ENCODE data around the gene ZNF439.
"Not testable (repeated sequence)": the region's sequence is repeated elsewhere in the genome, so short reads cannot be mapped to it uniquely, and the experiment has no call there.

Gene ZNF439

DNA sequence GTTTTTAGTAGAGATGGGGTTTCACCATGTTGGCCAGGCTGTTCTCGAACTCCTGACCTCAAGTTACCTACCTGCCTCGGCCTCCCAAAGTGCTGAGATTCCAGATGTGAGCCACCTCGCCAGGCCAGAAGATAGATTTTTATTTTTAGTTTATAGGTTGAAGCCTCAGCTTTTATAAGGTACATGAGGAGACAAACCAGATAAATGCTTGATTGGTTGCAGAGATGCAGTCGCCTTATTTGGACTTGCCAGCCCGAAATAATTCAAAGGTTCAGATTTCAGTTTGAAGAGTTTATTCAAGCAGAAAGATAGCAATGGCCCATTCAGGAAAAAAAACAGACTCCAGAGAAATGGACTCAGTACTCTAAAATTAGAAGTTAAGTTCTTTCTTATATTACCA is 42.1 kb downstream of the ZNF439 start:
- no peak for DNase-seq (ENCODE audit: low spot score)
- in situ Hi-C loops (cut with MboI; ENCODE audit: low sequenced_read_pairs, unreplicated experiment): no loop called here
- TF ChIP-seq, protein P1, sequence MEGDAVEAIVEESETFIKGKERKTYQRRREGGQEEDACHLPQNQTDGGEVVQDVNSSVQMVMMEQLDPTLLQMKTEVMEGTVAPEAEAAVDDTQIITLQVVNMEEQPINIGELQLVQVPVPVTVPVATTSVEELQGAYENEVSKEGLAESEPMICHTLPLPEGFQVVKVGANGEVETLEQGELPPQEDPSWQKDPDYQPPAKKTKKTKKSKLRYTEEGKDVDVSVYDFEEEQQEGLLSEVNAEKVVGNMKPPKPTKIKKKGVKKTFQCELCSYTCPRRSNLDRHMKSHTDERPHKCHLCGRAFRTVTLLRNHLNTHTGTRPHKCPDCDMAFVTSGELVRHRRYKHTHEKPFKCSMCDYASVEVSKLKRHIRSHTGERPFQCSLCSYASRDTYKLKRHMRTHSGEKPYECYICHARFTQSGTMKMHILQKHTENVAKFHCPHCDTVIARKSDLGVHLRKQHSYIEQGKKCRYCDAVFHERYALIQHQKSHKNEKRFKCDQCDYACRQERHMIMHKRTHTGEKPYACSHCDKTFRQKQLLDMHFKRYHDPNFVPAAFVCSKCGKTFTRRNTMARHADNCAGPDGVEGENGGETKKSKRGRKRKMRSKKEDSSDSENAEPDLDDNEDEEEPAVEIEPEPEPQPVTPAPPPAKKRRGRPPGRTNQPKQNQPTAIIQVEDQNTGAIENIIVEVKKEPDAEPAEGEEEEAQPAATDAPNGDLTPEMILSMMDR (IDR thresholded peaks at IDR 0.05; ENCODE audit: borderline replicate concordance, control extremely low read depth, extremely low read depth, insufficient read depth, missing control alignments): no peak

DNA sequence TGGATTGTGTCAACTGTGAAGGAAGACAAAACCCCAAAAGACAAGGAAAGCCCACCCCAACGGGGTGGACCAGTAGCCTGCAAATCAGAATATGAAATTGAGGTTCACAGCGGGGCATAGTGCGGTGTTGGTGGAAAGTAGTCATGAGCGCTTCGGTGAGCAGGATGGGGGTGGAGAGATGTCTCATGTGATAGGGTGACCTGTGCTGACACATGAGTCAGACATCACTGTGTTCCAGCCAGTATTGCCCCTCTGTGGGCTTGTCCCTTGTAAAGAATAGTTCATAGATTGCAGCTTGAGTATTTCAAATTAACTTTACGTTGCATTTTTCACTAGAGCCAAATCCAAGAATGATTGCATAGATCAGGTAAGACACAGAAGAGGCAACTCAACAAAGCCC is 46.3 kb downstream of the ZNF439 start:
- TF ChIP-seq, protein P1 (IDR thresholded peaks at IDR 0.05; ENCODE audit: borderline replicate concordance, control extremely low read depth, extremely low read depth, insufficient read depth, missing control alignments): no peak
- in situ Hi-C loops (cut with MboI; ENCODE audit: low sequenced_read_pairs, unreplicated experiment): no loop called here
- DNase-seq (ENCODE audit: low spot score): no peak

DNA sequence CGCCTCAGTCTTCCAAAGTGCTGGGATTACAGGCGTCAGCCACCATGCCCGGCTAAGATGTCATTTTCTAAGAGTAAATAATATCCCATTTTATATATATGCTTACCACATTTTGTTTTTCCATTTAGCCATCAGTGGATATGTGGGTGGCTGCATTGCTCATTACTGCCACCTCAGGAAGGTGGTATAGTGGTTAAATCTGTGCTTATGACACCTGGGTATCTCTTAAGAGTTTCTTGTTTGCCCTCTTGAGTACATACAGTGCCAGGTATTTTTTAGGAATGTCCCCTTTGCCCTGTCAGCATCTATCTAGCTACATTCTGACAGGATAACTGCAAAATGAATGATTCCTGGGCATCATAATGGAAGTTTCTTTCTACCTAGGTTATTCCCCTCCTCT is 53.7 kb downstream of the ZNF439 start:
- TF ChIP-seq, protein P1 (IDR thresholded peaks at IDR 0.05; ENCODE audit: borderline replicate concordance, control extremely low read depth, extremely low read depth, insufficient read depth, missing control alignments): no peak
- in situ Hi-C loops (cut with MboI; ENCODE audit: low sequenced_read_pairs, unreplicated experiment): no loop called here
- DNase-seq (ENCODE audit: low spot score): no peak

DNA sequence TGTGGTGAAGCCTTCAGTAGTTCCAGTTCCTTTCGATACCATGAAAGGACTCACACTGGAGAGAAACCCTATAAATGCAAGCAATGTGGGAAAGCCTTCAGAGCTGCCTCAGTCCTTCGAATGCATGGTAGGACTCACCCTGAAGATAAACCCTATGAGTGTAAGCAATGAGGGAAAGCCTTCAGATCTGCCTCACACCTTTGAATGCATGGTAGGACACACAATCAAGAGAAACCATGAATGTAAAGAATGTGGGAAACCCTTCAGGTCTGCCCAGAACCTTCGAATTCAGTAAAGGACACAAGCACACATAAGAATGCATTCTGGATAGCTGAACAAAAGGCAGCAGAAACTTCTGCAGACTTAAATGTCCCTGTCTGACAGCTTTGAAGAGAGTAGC is 57.4 kb downstream of the ZNF439 start:
- TF ChIP-seq, protein P1 (IDR thresholded peaks at IDR 0.05; ENCODE audit: borderline replicate concordance, control extremely low read depth, extremely low read depth, insufficient read depth, missing control alignments): no peak
- DNase-seq (ENCODE audit: low spot score): no peak
- in situ Hi-C loops (cut with MboI; ENCODE audit: low sequenced_read_pairs, unreplicated experiment): no loop called here

DNA sequence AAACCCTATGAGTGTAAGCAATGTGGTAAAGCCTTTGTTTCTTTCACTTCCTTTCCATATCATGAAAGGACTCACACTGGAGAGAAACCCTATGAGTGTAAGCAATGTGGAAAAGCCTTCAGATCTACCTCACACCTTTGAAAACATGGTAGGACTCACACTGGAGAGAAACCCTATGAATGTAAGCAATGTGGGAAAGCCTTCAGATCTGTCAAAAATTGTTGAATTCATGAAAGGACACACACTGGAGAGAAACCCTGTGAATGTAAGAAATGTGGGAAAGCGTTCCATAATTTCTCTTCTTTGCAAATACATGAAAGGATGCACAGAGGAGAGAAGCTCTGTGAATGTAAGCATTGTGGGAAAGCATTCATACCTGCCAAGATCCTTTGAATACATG is 63.4 kb downstream of the ZNF439 start:
- in situ Hi-C loops (cut with MboI; ENCODE audit: low sequenced_read_pairs, unreplicated experiment); DNase-seq (ENCODE audit: low spot score): not testable (repeated sequence)

DNA sequence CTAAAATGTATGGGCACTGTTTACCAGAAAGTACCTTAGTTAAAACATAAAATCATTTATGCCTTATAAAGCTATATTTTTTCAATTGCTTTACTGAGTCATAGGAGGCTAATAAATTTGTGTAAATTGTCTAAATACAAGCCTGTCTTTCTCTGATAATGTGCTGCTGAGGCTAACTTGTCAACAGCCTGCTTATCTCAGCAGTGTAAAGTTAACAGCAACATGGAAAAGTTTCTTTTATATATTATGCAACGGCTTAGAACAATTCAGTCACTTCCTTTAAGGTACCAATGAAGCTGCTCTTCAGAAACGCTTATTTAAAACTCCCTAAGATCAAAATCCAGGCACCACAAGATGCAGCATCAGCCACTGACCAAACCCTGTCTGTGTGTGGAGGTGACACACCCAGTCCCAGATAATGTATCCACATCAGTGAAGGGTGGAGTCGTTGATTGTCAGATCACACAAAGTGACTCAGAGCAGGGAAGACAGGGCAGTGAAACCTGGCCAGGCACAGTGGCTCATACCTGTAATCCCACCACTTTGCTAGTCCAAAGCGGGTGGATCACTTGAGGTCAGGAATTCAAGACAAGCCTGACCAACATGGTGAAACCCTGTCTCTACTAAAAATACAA is 66.0 kb downstream of the ZNF439 start:
- in situ Hi-C loops (cut with MboI; ENCODE audit: low sequenced_read_pairs, unreplicated experiment); DNase-seq (ENCODE audit: low spot score): not testable (repeated sequence)

Measured in GM13976 (cell line).